Dendritic cell treated with granulocyte-macrophage colony-stimulating factor and Interleukin-4, amounts not matched to agents 40 ng/mL and 50 ng/mL, for 4 days (primary cell): Measurements from ENCODE around the gene C12orf75.
A peak's percentile ranks its signal among the peaks of the same experiment; 100 is the strongest.
"Not testable (repeated sequence)": the region's sequence is repeated elsewhere in the genome, so short reads cannot be mapped to it uniquely, and the experiment has no call there.

ENCODE experiments used
- H3K27ac Mint-ChIP-seq: one replicate; pipeline ENCODE4 v1.8.0; 2022; ENCODE audit warnings: mild to moderate bottlenecking, mixed read lengths
- H3K27me3 Mint-ChIP-seq: one replicate; pipeline ENCODE4 v1.8.0; 2022; ENCODE audit warnings: mild to moderate bottlenecking, mixed read lengths
- H3K36me3 Mint-ChIP-seq: one replicate; pipeline ENCODE4 v1.8.0; 2022; ENCODE audit warnings: low read depth, mixed read lengths
- H3K4me1 Mint-ChIP-seq: one replicate; pipeline ENCODE4 v1.8.0; 2022; ENCODE audit warnings: low read depth, mixed read lengths
- H3K4me3 Mint-ChIP-seq: one replicate; pipeline ENCODE4 v1.8.0; 2022; ENCODE audit warnings: mild to moderate bottlenecking, moderate library complexity, mixed read lengths
- H3K9me3 Mint-ChIP-seq: one replicate; pipeline ENCODE4 v1.8.0; 2022; ENCODE audit warnings: mixed read lengths
- intact Hi-C: fragments of 100-400 bp; cut with micrococcal nuclease; formaldehyde crosslinking; loops from one replicate; pipeline ENCODE4 v1.15.0; 2022

The C12orf75 gene

DNA sequence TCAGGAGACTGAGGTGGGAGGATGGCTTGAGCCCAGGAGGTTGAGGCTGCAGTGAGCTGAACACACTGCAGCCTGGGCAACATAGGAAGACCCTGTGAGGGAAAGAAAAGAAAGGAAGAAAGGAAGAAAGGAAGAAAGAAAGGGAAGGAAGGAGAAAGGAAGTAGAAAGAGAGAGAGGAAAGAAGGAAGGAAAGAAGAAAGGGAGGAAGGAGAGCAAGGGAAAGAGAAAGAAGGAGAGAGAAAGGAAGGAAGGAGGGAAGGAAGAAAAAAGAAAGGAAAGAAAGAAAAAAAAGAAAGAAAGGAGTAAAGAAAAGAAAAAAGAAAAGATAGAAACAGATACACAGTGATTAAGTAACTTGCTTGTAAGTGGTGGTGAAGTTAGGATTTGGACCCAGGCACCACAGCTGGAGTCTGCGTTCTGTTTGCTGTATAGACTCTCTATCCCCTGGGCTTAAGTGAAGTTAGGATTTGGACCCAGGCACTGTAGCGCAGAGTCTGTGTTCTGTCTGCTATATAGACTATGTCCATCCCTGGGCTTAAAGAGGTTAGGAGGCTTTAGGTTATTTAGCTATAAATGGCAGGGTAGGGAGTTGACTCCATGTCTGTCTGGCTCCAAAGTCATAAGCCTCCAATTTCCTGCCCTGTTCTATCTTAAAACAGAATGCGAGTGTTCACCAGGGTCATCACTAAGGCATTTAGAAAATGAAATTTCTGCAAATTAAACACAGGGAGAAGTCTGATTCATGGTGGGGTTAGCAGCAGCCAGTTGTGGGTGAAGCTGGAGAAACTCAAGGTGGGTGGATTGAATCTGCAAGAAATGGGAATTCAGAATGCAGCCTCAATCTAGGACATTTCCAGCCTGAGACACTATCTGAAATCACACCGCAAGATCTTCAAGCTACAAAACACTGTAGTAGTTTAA, 13.3 kb upstream of the C12orf75 start:
- Mint-ChIP-seq H3K9me3 (peaks cover 18% of the 10 kb centered on the region), H3K4me3 (no peak overlapping the region), H3K27me3 (no peaks in the 10 kb centered on the region)

DNA sequence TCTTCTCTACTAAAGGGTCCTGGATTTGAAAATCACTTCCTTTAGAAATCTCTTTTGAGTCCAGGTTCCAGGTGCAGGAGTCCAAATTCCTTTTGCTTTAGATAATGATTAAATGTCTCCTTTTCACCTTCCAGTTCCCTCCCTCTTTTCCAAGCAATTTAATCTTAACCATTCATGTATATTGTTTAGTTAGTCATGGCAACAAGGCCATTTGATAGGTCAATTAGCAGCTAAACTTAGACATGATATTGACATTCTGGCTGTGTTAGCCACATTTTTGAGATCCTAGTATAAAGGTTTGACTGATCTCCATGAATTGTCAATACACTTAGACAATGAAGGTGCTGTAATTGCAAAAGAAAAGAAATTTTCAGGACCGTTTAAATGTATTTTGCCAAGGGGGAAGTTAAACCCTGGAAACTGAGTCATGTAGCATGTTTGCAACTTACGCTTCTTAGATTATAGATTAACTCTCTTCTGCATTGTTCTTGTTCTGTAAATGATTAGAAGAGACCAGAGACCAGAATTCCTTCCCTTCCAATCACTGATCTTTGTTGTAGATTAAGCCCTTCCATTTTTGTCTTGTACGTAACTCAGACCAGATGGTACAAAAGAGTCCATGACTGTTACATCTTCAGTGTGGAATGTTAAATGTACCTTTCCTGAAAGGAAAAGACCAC, 12.4 kb upstream of the C12orf75 start:
- Mint-ChIP-seq H3K9me3 (peaks cover 14% of the 10 kb centered on the region), H3K4me3 (no peak overlapping the region), H3K27me3 (no peaks in the 10 kb centered on the region), H3K4me1 (no peaks in the 10 kb centered on the region), H3K36me3 (no peaks in the 10 kb centered on the region), H3K27ac (no peak overlapping the region)
- intact Hi-C loops: no loop called here

More for the DNA sequence above, 13.3 kb upstream of the C12orf75 start:
- Mint-ChIP-seq H3K4me1 (no peaks in the 10 kb centered on the region), H3K27ac (no peak overlapping the region), H3K36me3 (no peaks in the 10 kb centered on the region)
- intact Hi-C loops: no loop called here

DNA sequence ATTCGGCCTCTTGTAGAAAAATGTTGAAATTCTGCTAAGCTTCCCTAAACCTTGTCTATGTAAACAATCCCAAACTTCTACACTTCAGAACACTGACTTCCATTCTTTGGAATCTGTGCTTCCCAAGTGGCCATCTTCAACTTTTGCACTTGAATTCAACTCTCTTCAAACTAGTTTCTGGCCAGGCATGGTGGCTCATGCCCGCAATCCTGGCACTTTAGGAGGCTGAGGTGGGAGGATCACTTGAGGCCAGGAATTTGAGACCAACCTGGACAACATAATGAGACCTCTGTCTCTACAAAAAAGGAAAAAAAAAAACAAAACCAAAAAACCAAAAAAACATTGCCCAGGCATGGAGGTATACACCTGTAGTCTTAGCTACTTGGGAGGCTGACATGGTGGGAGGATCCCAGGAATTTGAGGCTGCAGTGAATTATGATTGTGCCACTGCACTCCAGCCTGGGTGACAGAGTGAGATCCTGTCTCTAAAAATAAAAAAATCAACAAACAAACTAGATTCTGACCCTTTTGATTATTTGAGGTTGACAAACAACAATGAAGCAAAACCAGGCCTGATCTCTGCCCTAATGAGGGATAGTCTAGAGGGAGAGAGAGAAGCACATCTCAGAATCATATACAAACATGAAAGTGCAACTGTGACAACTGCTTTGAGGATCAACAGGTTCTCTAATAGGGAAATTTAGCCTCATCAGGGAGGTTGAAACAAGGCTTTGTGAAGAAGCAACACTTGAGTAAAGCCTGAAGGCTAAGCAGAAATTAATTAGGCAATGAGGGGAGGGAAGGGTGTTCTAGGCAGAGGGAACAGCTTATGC, 11.6 kb upstream of the C12orf75 start:
- H3K36me3 Mint-ChIP-seq: no peaks in the 10 kb centered on the region
- peaks cover 7% of the 10 kb centered on the region for H3K9me3 Mint-ChIP-seq
- H3K27ac Mint-ChIP-seq: no peak overlapping the region
- no peak overlapping the region for H3K4me3 Mint-ChIP-seq
- H3K27me3 Mint-ChIP-seq: no peaks in the 10 kb centered on the region
- intact Hi-C loops: no loop called here
- H3K4me1 Mint-ChIP-seq: no peaks in the 10 kb centered on the region

DNA sequence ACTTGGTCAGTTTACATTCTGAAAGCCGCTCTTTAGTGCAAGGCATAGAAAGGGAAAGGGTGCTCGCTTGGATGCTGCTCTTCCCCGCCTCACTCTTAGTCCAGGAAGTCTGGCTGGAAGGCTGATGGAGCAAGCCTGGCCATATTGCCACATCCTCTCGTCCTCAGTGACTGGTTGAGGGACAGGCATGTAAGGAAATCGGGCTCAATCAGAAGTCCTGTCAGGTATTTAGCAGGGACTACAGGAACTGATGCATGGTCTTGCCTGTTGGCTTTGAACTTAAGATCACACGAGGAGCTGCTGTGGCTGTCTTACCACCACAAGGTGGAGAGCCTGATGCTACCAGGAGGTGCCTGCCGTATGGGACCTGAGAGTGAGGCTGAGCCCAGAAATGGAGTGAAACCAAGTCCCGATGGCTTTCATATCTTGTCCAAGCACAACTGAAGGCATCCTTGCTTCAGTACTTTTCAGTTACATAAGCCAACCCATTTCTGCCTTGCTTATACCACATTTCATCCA, 10.7 kb upstream of the C12orf75 start:
- intact Hi-C loops: loop anchor here (10.0 kb wide), 1 partner anchor 65 kb away; no protein-coding TSS in a partner anchor
- Mint-ChIP-seq H3K4me3 (no peak overlapping the region), H3K4me1 (no peaks in the 10 kb centered on the region), H3K9me3 (no peaks in the 10 kb centered on the region), H3K27me3 (no peaks in the 10 kb centered on the region), H3K36me3 (no peaks in the 10 kb centered on the region), H3K27ac (no peak overlapping the region)

DNA sequence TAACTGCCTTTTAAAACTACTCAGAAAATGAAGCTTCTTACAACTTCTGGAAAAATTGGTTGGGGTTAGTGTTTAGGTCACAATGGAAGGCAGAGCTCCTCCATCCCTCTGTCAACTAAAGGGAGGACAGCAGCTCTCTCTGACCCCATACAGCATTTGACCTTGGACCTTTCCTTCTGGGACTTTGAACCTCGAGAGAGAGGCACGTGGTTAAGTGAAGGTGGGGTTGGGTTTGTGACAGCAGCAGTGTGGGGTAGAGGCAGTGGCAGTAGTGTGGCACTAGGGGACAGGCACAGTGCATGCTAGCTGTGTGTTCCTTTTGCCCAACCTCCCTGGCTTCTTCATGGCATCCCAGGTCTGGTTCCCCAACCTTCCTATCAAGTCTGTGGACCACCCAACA, 9.4 kb upstream of the C12orf75 start:
- intact Hi-C loops: loop anchor here (10.0 kb wide), 1 partner anchor 64 kb away; no protein-coding TSS in a partner anchor
- Mint-ChIP-seq H3K9me3 (no peaks in the 10 kb centered on the region), H3K4me1 (no peaks in the 10 kb centered on the region), H3K36me3 (no peaks in the 10 kb centered on the region), H3K27ac (no peak overlapping the region), H3K27me3 (no peaks in the 10 kb centered on the region), H3K4me3 (no peak overlapping the region)

DNA sequence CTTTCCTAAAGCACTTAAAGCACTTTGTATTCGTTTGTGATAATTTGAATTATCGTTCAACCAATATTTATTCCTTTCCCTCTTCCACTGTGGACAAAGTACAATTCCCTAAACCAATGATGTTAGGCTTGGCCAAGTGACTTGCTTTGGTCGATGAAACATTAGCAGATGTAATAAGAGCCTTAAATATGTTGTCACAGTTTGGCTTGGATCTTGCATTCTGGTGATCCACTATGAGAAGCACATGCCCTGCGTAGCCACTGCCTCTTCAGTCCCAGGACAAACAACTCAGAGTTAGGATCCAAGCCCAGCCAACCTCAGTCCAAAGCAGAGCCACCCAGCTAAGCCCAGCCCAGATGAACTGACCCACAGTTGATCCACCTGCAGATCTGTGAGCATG, 8.4 kb upstream of the C12orf75 start:
- H3K4me3 Mint-ChIP-seq: no peak overlapping the region
- no peaks in the 10 kb centered on the region for H3K36me3 Mint-ChIP-seq
- H3K9me3 Mint-ChIP-seq: no peaks in the 10 kb centered on the region
- peaks cover 1% of the 10 kb centered on the region for H3K4me1 Mint-ChIP-seq
- H3K27me3 Mint-ChIP-seq: no peaks in the 10 kb centered on the region
- intact Hi-C loops: loop anchor here (10.0 kb wide), 1 partner anchor 63 kb away; no protein-coding TSS in a partner anchor
- no peak overlapping the region for H3K27ac Mint-ChIP-seq

DNA sequence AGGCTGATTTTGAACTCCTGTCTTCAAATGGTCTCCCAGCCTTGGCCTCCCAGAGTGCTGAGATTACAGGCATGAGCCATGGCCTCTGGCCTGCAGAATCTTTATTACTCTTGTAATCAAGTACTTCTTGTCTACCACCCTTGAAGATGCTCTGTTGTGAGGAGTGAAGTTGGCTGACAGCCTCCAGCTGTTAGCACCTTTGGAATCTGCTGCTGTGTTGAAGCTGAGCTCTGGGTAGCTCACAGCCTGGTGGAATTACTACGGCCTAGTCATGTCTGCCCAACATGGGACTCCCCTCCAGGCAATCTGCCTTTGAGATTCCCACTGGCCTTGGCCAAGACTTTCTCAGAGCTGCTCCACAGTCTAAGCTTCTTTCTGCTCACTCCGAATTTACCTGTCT, 5.8 kb upstream of the C12orf75 start:
- Mint-ChIP-seq H3K27ac (no peak overlapping the region), H3K36me3 (no peaks in the 10 kb centered on the region), H3K9me3 (no peaks in the 10 kb centered on the region), H3K4me1 (peaks cover 4% of the 10 kb centered on the region), H3K4me3 (no peak overlapping the region), H3K27me3 (no peaks in the 10 kb centered on the region)
- intact Hi-C loops: loop anchor here (10.0 kb wide), 1 partner anchor 60 kb away; no protein-coding TSS in a partner anchor

DNA sequence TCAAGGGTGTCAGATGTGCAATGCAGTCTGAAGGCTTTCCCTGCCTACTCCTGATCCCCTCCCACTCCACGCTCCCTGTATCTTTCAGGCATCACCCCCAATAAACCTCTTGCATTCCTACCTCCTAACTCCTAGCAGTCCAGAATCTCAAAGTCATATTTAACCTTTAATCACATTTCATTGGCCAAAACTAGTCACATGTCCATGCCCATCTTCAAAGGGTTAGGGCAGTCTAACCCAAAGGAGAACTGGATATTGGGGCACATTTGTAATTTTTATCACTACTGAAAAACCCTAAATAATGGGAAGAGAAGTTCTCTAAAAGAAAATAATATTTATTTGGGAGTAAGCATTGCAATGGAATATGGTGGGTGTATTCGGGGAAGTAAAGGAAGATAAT, 5.4 kb upstream of the C12orf75 start:
- Mint-ChIP-seq H3K4me1 (peaks cover 8% of the 10 kb centered on the region), H3K9me3 (no peaks in the 10 kb centered on the region), H3K27ac (no peak overlapping the region), H3K4me3 (no peak overlapping the region), H3K27me3 (peaks cover 3% of the 10 kb centered on the region), H3K36me3 (no peaks in the 10 kb centered on the region)
- intact Hi-C loops: loop anchor here (10.0 kb wide), 1 partner anchor 60 kb away; no protein-coding TSS in a partner anchor

DNA sequence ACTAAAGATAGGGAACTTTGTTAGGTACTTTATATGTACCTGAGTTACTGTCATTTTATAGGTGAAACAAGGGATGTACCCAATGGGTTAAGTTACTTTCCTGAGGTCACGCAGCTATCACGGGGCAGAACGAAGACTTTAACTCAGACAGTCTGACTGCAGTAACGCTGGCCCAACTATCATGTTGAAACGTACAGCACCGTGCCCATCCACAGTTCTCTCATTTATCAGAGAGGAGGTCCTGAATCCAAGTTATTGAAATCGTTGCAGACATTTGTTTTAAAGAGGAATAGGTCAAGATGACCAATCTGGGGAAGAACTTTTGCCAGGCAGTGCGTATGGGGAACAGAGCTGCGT, 587 bp upstream of the C12orf75 start:
- Mint-ChIP-seq H3K27ac (peak overlapping the region; percentile 61), H3K4me1 (peaks cover 20% of the 10 kb centered on the region), H3K4me3 (peak overlapping the region; percentile 80), H3K36me3 (no peaks in the 10 kb centered on the region), H3K9me3 (no peaks in the 10 kb centered on the region), H3K27me3 (peaks cover 13% of the 10 kb centered on the region)
- intact Hi-C loops: loop anchor here (10.0 kb wide), 1 partner anchor 55 kb away; no protein-coding TSS in a partner anchor

DNA sequence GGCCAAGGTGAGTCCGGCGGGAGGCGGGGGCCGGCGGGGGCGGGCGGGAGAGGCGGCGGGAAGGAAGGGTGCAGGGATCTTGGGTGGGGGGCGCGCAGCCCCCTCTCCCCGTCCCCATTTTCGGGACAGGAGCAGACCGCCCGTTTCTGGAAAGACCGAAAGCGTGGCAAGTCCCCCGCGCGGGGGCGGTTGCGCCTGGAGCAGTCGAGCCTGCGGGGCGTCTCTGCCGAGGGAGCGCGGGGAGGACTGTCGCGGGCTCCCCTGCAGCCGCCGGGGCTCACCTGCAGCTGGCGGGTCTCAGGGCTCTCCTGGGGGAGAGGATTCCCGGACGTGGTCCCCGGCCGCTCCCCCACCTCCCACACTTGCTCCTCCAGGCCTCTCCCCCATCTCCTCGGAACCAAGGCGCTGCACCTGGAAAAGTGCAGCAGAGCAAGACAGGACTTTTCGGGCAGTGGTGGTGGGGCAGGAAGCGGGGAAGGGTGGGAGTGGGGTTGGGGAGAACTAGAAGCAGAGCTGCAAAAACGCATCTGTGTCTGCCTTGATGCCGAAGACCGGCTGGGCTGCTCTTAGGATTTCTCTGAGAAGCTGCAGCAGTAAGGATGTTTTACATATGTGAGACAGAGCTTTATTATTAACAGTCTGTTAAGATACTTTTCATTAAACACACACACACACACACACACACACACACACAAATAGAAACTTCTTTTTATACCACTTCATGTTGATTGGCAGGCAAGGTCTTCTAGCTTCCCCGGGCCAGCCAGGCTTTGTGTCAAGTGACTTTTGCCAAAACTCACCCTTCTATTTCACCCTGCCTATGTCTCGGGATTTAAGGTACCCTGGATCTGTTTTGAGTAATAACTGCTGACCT, 677 bp downstream of the C12orf75 start:
- Mint-ChIP-seq H3K9me3 (no peaks in the 10 kb centered on the region), H3K36me3 (no peaks in the 10 kb centered on the region), H3K4me3 (peak overlapping the region; percentile 66), H3K27me3 (peaks cover 13% of the 10 kb centered on the region), H3K27ac (no peak overlapping the region), H3K4me1 (peaks cover 30% of the 10 kb centered on the region)
- intact Hi-C loops: no loop called here

DNA sequence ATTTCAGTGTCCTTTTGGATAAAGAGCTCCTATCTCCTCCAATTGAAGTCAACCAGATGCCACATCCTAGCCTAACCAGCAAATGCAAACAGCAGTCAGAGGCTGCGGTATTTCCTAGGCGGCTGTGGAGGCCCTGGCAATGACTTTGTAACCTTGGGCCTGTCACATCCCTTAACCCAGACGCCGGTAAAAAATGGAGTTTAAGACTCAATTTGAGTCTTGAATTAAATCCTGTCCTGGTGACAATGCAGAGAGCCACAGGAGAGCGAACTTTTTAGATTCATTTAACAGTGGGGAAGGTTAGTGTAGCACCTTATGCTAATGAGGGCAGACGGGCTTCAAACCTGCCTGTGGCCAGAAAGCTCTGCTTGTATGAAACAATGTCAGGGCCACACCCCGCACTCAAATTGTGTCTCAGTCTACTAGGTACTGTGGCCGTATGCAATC, 1.3 kb downstream of the C12orf75 start:
- Mint-ChIP-seq H3K4me1 (peaks cover 35% of the 10 kb centered on the region), H3K4me3 (no peak overlapping the region), H3K9me3 (no peaks in the 10 kb centered on the region), H3K27ac (no peak overlapping the region), H3K27me3 (peaks cover 13% of the 10 kb centered on the region), H3K36me3 (no peaks in the 10 kb centered on the region)
- intact Hi-C loops: no loop called here

DNA sequence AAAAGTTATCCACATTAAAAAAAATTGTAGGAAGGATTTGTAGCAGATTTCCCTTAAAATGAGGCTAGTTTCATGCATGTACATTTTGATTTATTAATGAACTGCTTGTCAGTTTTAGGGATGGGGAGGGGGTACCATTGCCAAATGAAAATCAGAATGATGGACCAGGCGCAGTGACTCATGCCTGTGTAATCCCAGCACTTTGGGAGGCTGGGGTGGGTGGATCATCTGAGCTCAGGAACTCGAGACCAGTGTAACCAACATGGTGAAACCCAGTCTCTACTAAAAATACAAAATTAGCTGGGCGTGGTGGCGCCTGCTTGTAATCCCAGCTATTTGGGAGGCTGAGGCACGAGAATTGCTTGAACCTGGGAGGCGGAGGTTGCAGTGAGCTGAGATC, 1.8 kb downstream of the C12orf75 start:
- intact Hi-C loops, H3K27ac Mint-ChIP-seq, H3K36me3 Mint-ChIP-seq, H3K4me3 Mint-ChIP-seq, H3K9me3 Mint-ChIP-seq: not testable (repeated sequence)
- Mint-ChIP-seq H3K27me3 (peaks cover 13% of the 10 kb centered on the region), H3K4me1 (peaks cover 35% of the 10 kb centered on the region)

DNA sequence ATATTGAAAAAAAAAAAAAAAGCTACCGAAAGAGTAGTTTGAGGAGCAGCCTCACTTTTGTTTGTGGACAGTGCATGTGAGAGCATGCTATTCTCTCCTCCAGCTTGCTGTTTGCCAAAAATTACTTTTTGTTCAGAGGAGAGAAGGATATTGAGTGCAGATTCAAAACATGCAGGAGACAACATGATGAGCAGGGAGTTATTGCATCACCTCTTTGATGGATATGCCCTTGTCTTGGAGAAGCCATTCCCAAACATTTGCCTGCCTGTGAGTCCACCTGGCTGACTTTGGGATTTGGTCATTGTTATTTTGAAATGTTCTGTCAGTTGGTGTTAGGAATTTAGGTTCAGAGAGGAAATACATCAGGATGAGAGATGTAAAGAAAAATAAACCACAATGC, 2.4 kb downstream of the C12orf75 start:
- H3K27ac Mint-ChIP-seq: no peak overlapping the region
- H3K36me3 Mint-ChIP-seq: no peaks in the 10 kb centered on the region
- no peak overlapping the region for H3K4me3 Mint-ChIP-seq
- intact Hi-C loops: no loop called here
- no peaks in the 10 kb centered on the region for H3K9me3 Mint-ChIP-seq
- H3K27me3 Mint-ChIP-seq: peaks cover 13% of the 10 kb centered on the region
- peaks cover 38% of the 10 kb centered on the region for H3K4me1 Mint-ChIP-seq
